SK-N-MC (cell line): ENCODE results near the gene LACRT.

Experiments
- DNase-seq: peaks from one replicate; pipeline ENCODE4 v3.0.0-alpha.2; 2011; ENCODE audit warnings: low read depth, low spot score
- H3K27ac ChIP-seq: fragments of 200-600 bp; sonication (generic); 2 replicates; pipeline ENCODE4 v1.5.1; 2016; ENCODE audit warnings: mixed run types
- H3K36me3 ChIP-seq: fragments of 200-600 bp; sonication (generic); 2 replicates; pipeline ENCODE4 v1.6.1; 2017; ENCODE audit warnings: antibody characterized with exemption, low read length, mixed read lengths; ENCODE audit not compliant: insufficient read depth
- H3K4me3 ChIP-seq: fragments of 200-600 bp; sonication (generic); 2 replicates; pipeline ENCODE4 v1.5.1; 2016
- H3K9ac ChIP-seq: fragments of 200-600 bp; sonication (generic); 2 replicates; pipeline ENCODE4 v1.8.0; 2017; ENCODE audit warnings: mixed run types, mixed read lengths; ENCODE audit not compliant: insufficient read length
- H3K9me3 ChIP-seq: fragments of 200-600 bp; sonication (generic); 2 replicates; pipeline ENCODE4 v1.6.1; 2017; ENCODE audit warnings: low read depth, mild to moderate bottlenecking, antibody characterized with exemption, low read length, moderate library complexity, mixed read lengths
- EZH2 ChIP-seq: fragments of 200-600 bp; sonication (generic); IDR thresholded peaks from one replicate; pipeline ENCODE4 v1.6.1; 2017; ENCODE audit warnings: antibody characterized with exemption
- FOXP2 ChIP-seq: optimal IDR thresholded peaks from 2 replicates; pipeline ENCODE3; 2011; ENCODE audit warnings: mild to moderate bottlenecking, moderate library complexity; ENCODE audit not compliant: insufficient read depth; ENCODE audit errors: extremely low read length, control extremely low read depth
- POLR2AphosphoS5 ChIP-seq: IDR thresholded peaks from 2 replicates; pipeline ENCODE4 v1.6.1; 2012; ENCODE audit warnings: mild to moderate bottlenecking, low read depth, low read length, borderline replicate concordance

The LACRT gene

GRCh38 chr12:54608769-54609168 is 25.9 kb downstream of the LACRT start:
- no peak for DNase-seq
- no peak overlapping the region for H3K9ac ChIP-seq
- no peak overlapping the region for H3K4me3 ChIP-seq
- H3K27ac ChIP-seq, result peak overlapping the region; percentile 71
- no peak for TF ChIP-seq POLR2AphosphoS5
- no peaks in the 10 kb centered on the region for H3K36me3 ChIP-seq
- no peaks in the 10 kb centered on the region for H3K9me3 ChIP-seq

DNA sequence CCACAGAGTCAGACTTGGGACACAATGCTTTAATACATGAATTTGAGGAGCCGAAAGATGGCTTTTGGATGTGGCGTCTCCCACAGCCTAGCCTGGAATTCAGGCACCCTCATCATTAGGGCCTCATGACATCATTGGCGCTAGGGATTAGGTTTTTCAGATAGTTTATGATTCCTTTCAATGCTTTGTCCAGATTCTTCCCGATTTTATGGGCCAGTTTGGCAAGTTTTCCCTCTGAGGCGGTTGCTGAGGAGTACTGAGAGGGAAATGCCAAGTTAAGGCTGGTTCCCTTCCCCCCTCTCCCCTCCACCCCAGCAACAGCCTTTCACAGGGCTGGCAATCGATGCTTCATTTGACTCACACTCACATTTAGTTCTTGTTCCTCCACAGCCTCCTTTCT is 26.5 kb downstream of the LACRT start:
- Histone ChIP-seq H3K9ac (no peak overlapping the region), H3K9me3 (no peaks in the 10 kb centered on the region), H3K4me3 (no peak overlapping the region), H3K36me3 (no peaks in the 10 kb centered on the region), H3K27ac (peak overlapping the region; percentile 71)
- no peak for DNase-seq
- no peak for TF ChIP-seq EZH2
- no peak for TF ChIP-seq FOXP2
- no peak for TF ChIP-seq POLR2AphosphoS5

DNA sequence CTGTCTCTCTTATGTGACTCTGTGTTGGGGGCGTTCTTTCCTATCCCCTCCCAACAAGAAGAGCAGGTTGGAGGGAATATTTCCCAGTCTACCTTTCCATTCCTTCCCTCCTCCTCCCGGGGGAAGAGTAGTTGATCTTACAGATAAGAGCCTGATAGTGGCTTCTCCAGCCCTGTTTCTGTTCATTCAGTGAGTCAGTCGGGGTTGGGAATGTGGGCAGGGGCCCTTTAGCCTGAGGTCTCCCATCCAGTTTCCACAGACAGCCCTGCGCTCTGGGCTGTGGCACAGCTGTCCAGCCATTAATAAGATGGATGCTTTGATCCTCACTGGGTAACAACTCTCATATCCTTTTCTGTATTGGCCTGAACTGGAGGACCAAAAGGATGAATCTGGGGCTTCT is 28.1 kb downstream of the LACRT start:
- DNase-seq, result no peak
- Histone ChIP-seq H3K9me3 (no peaks in the 10 kb centered on the region), H3K36me3 (no peaks in the 10 kb centered on the region), H3K4me3 (no peak overlapping the region), H3K9ac (no peak overlapping the region), H3K27ac (peak overlapping the region; percentile 92)
- TF ChIP-seq FOXP2, result no peak
- TF ChIP-seq EZH2, result no peak
- no peak for TF ChIP-seq POLR2AphosphoS5

GRCh38 chr12:54605138-54605970 is 29.3 kb downstream of the LACRT start:
- H3K27ac ChIP-seq, result peak overlapping the region; percentile 92
- H3K36me3 ChIP-seq, result no peaks in the 10 kb centered on the region
- H3K4me3 ChIP-seq, result no peak overlapping the region
- DNase-seq, result no peak
- no peak overlapping the region for H3K9ac ChIP-seq
- TF ChIP-seq POLR2AphosphoS5 (no peak), FOXP2 (no peak), EZH2 (no peak)
- H3K9me3 ChIP-seq, result no peaks in the 10 kb centered on the region

DNA sequence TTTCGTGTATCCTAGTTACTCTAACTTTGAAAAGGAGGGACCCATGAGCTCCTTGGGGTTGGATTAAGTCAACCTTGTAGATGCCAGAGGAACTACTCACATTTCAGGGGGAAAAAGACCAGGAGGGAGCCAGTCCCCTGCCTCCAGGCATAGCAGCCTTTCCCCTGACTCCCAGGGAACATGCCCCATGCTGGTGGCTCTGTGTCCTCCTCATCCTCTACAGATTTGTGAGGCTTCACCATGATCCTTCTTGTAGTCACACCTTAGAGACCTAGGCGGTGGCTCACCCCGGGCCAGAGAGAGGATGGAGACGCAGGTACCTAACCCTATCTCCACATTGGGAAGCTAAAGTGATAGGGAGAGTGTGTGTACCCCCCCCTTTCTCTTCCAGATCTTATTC is 30.3 kb downstream of the LACRT start:
- Histone ChIP-seq H3K27ac (peak overlapping the region; percentile 99), H3K36me3 (no peaks in the 10 kb centered on the region), H3K9ac (no peak overlapping the region), H3K9me3 (no peaks in the 10 kb centered on the region), H3K4me3 (no peak overlapping the region)
- DNase-seq, result no peak
- TF ChIP-seq FOXP2, result no peak
- TF ChIP-seq POLR2AphosphoS5, result no peak
- no peak for TF ChIP-seq EZH2

DNA sequence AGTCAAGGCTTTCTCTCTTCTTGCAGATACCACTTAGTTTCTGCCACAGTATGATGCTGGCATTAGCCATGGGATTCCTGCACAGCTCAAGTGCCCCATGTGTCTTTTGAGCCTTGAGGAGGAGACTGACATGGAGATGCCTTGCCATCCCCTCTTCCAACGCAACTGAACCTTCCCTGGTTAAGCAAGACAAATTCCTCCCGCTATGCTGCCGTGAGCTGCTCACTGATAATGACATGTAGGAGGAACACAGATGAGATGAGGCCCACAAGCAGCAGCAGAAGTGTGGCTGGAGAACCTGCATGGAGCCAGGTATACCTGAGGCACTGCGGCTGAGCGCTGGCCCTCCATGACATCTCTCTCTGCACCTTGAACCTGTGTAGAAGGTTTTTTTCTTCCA is 30.8 kb downstream of the LACRT start:
- Histone ChIP-seq H3K4me3 (peak overlapping the region; percentile 60; the same call in 1 of the 2 replicates), H3K27ac (peak overlapping the region; percentile 99), H3K36me3 (no peaks in the 10 kb centered on the region), H3K9me3 (no peaks in the 10 kb centered on the region), H3K9ac (peak overlapping the region; percentile 21)
- no peak for DNase-seq
- TF ChIP-seq FOXP2, result no peak
- no peak; the same call in 1 of the 2 replicates for TF ChIP-seq POLR2AphosphoS5
- TF ChIP-seq EZH2, result no peak

DNA sequence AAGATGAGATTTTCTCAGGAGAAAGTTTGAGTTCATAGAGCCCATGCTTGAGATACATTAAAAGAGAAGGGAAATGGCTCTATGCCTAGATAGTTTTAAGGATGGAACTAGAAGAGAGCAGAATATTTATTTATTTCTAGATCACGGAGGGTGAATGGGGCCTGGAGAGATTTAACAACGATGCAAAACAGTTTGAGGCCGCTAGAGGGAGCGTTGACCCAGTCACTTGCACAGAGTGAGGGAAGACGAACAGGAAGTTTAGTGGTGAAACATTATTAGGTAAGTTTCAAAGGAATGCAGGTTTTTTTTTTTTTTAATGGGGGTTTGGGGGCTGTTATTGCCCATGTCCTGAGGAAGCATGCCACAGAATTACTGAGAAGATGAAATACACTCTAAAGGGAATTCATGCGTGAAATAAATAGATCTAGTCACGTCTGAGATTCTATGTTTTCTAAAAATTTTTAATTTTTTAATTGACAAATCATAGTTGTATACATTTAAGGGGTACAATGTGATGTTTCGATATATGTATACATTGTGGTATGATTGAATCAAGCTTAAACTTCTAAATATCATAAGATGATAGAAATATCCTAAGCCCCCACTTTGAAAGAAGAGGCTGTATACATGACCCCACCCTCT is 31.4 kb downstream of the LACRT start:
- DNase-seq, result peak; percentile 93
- H3K9ac ChIP-seq, result peak overlapping the region; percentile 79
- TF ChIP-seq FOXP2 (peak; percentile 66), EZH2 (no peak), POLR2AphosphoS5 (peak; percentile 26; the same call in 1 of the 2 replicates)

GRCh38 chr12:54602661-54603060 is 32.0 kb downstream of the LACRT start:
- peak overlapping the region; percentile 79 for H3K9ac ChIP-seq
- H3K36me3 ChIP-seq, result no peaks in the 10 kb centered on the region
- TF ChIP-seq POLR2AphosphoS5, result no peak
- TF ChIP-seq FOXP2, result no peak
- no peak for TF ChIP-seq EZH2
- no peak for DNase-seq
- peak overlapping the region; percentile 99 for H3K27ac ChIP-seq
- peak overlapping the region; percentile 60 for H3K4me3 ChIP-seq
- H3K9me3 ChIP-seq, result no peaks in the 10 kb centered on the region

More for the DNA sequence above, 31.4 kb downstream of the LACRT start:
- Histone ChIP-seq H3K36me3 (no peaks in the 10 kb centered on the region), H3K4me3 (peak overlapping the region; percentile 60), H3K9me3 (no peaks in the 10 kb centered on the region), H3K27ac (peak overlapping the region; percentile 99)
